Measurements from ENCODE around the gene HNRNPAB. TPM values are rescaled to one million over a fixed set of nuclear protein-coding genes. Genes with fewer than 3 reads are reported as not detected.

Gene HNRNPAB
- total and polyA plus RNA-seq, 9 of the 15 experiments (the other 6 are each of a cell fraction or from before 2014, with no cell fraction given): 34.6 to 425 (median 236) TPM

DNA sequence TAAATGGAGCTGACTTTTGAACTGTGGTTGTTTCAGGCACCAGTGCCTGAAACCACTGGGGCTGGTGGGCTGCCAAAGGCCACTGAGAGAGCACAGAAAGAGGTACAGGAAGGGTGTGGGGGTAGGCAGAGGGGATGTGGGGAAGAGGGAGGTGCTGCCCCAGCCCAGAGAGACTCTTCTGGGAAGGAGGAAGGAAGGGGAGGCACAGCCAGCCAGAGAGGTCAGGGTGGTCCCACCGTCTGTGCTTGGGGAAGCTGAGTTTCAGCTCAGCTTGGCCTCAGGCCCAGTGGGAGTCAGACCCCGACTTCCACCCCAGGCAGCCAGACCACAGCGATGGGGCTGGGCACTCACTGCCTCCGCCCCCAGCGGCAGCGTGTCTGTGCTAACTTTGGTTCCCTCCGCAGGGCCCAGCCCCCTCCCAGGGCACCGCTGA lies 36.9 kb downstream of the HNRNPAB start:
- TF ChIP-seq ELF2 (CRISPR knock-in tag; IDR thresholded peaks at IDR 0.05) (no peak), ZEB2 (IDR thresholded peaks at IDR 0.05) (no peak)
- TF ChIP-seq, protein P1, sequence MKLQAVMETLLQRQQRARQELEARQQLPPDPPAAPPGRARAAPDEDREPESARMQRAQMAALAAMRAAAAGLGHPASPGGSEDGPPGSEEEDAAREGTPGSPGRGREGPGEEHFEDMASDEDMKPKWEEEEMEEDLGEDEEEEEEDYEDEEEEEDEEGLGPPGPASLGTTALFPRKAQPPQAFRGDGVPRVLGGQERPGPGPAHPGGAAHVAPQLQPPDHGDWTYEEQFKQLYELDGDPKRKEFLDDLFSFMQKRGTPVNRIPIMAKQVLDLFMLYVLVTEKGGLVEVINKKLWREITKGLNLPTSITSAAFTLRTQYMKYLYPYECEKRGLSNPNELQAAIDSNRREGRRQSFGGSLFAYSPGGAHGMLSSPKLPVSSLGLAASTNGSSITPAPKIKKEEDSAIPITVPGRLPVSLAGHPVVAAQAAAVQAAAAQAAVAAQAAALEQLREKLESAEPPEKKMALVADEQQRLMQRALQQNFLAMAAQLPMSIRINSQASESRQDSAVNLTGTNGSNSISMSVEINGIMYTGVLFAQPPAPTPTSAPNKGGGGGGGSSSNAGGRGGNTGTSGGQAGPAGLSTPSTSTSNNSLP (IDR thresholded peaks at IDR 0.05; ENCODE audit: borderline replicate concordance, low read depth, low read length): no peak
- H4K20me1 ChIP-seq (replicated peaks; ENCODE audit: control insufficient read depth, insufficient read depth, low read length): no peaks in the 10 kb centered on the region; the same call in 1 of the 2 replicates
- no peak overlapping the region for H3K27ac ChIP-seq (ENCODE audit: extremely low read depth, low read depth, low read length)
- 44% methylated on average over 5 of the region's 8 CpGs for WGBS (ENCODE audit: insufficient coverage, low coverage, missing lambda C conversion rate)
- in situ Hi-C loops (cut with MboI): no loop called here
- no peaks in the 10 kb centered on the region for H3K9me3 ChIP-seq (replicated peaks; ENCODE audit: control insufficient read depth, insufficient read depth, low read depth, low read length)
- POLR2A ChIA-PET: interaction anchor here (0.6 to 0.9 kb wide), 3 partner anchors 12 to 208 kb away, joined by 3 to 4 read pairs (median 3); no protein-coding TSS in a partner anchor
- no peaks in the 10 kb centered on the region for H3K79me2 ChIP-seq (ENCODE audit: control insufficient read depth, insufficient read depth, low read length)
- no peaks in the 10 kb centered on the region for H3K9me1 ChIP-seq (ENCODE audit: control insufficient read depth, insufficient read depth, low read length)
- intact Hi-C loops (cut with micrococcal nuclease): no loop called here
- CTCF ChIA-PET (ENCODE audit: low intra/inter-chr PET ratio): no interaction called here
- BruUV-seq (replicated peaks): no TSS peak
- no peak for ATAC-seq
- no peaks in the 10 kb centered on the region for H3K36me3 ChIP-seq (ENCODE audit: control insufficient read depth, insufficient read depth, low read length)
- H3K4me2 ChIP-seq (ENCODE audit: insufficient read depth, low read length): no peak overlapping the region
- peaks cover 0 to 18% of the 10 kb centered on the region in 2 experiments; a peak in 3 of 5 replicates for H3K27me3 ChIP-seq (ENCODE audit: control insufficient read depth in 2 of 2, insufficient read depth in 2 of 2, low read length in 2 of 2)
- no peak for DNase-seq (ENCODE audit: extremely low read depth in 1 of 4, low spot score in 3 of 4)
- no peak for FAIRE-seq
- H3K4me3 ChIP-seq: no peak overlapping the region
- H3K4me1 ChIP-seq (replicated peaks in 1 of 2; ENCODE audit: control insufficient read depth in 2 of 2, insufficient read depth in 2 of 2, low read length in 2 of 2): peaks cover 17 to 28% of the 10 kb centered on the region in 2 experiments
- no peak overlapping the region; a peak in 1 of 4 replicates for H3K9ac ChIP-seq (ENCODE audit: insufficient read depth in 1 of 2, low read depth in 2 of 2, low read length in 2 of 2)
- H2AFZ ChIP-seq (ENCODE audit: low read depth, low read length): no peak overlapping the region

All from K562 (cell line).